K562 (cell line): ENCODE results near the gene FADS1. TPM values are rescaled to one million over a fixed set of nuclear protein-coding genes. Genes with fewer than 3 reads are reported as not detected.

Experiments
- COPS2 ChIP-seq: fragments of 450-650 bp; conservative IDR thresholded peaks from 2 replicates; pipeline ENCODE4 v1.6.1; 2016; ENCODE audit warnings: mild to moderate bottlenecking, moderate library complexity
- GABPA ChIP-seq: fragments of 200-800 bp; sonication (Bioruptor generic); conservative IDR thresholded peaks from 2 replicates; pipeline ENCODE4 v1.6.1; 2016; ENCODE audit warnings: low read depth, missing genetic modification characterization, missing compliant biosample characterization
- NFE2 ChIP-seq: IDR thresholded peaks from 2 replicates; pipeline ENCODE4 v1.6.1; 2014; ENCODE audit warnings: antibody characterized with exemption, low read depth
- RBM14 ChIP-seq: fragments of 200-400 bp; formaldehyde crosslinking; IDR thresholded peaks from 2 replicates; pipeline ENCODE4 v1.6.1; 2018; ENCODE audit warnings: low read depth, mild to moderate bottlenecking, low read length, moderate library complexity, borderline replicate concordance; ENCODE audit not compliant: insufficient read depth
- RBM25 ChIP-seq: fragments of 200-400 bp; formaldehyde crosslinking; IDR thresholded peaks from 2 replicates; pipeline ENCODE4 v1.6.1; 2018; ENCODE audit warnings: low read length, low read depth, moderate library complexity; ENCODE audit not compliant: severe bottlenecking
- SNIP1 ChIP-seq: fragments of 450-650 bp; IDR thresholded peaks from 2 replicates; pipeline ENCODE4 v1.7.1; 2017; ENCODE audit warnings: low read depth, mild to moderate bottlenecking
- WHSC1 ChIP-seq: IDR thresholded peaks from one replicate; pipeline ENCODE4 v1.6.1; 2012; ENCODE audit warnings: low read length, control low read depth, inconsistent platforms
- polyA plus RNA-seq, 8 experiments: library from polyadenylated mRNA; depleted of rRNA in 4 of 8; stranded (reverse) in 5 of 8; unstranded in 3 of 8; fragments of >200 nt; fragmentation: Nextera tagmentation in 2 of 8; fragmentation: Illumina TruSeq in 1 of 8; extraction: Ambion mirVana in 2 of 8; extraction: Trizol in 1 of 8; gene quantifications; 2 replicates each; pipeline versions ENCODE4 v1.2.1 to v1.2.3, GENCODE V29; 2011 to 2014; ENCODE audit warnings: inconsistent platforms in 1 of 8, missing spikeins in 1 of 8
- total RNA-seq, 7 experiments: library from RNA; depleted of rRNA in 6 of 7; stranded (reverse); fragments of >200 nt in 6 of 7; fragmentation: Illumina TruSeq in 2 of 7; extraction: Trizol in 2 of 7; gene quantifications; 2 replicates each; pipeline versions ENCODE4 v1.2.1 to v1.2.3, GENCODE V29; 2011 to 2021; ENCODE audit warnings: low replicate concordance in 1 of 7
- TF ChIP-seq, protein P1 (sequence below), 2 experiments: fragments of 450-650 bp in 1 of 2; sonication (generic) in 1 of 2; formaldehyde crosslinking in 1 of 2; IDR thresholded peaks; 2 replicates each; pipeline versions ENCODE4 v1.7.1 to v1.9.0; 2016 to 2022; ENCODE audit warnings: inconsistent platforms in 1 of 2, mild to moderate bottlenecking in 1 of 2, missing genetic modification reagents in 1 of 2
- TF ChIP-seq, protein P2 (sequence below): fragments of 450-650 bp; IDR thresholded peaks from 2 replicates; pipeline ENCODE4 v1.6.1; 2016; ENCODE audit warnings: low read depth, mild to moderate bottlenecking, moderate library complexity

FADS1 gene
- total and polyA plus RNA-seq, 9 of the 15 experiments (the other 6 are each of a cell fraction or from before 2014, with no cell fraction given), result 110 to 864 (median 364) TPM

DNA sequence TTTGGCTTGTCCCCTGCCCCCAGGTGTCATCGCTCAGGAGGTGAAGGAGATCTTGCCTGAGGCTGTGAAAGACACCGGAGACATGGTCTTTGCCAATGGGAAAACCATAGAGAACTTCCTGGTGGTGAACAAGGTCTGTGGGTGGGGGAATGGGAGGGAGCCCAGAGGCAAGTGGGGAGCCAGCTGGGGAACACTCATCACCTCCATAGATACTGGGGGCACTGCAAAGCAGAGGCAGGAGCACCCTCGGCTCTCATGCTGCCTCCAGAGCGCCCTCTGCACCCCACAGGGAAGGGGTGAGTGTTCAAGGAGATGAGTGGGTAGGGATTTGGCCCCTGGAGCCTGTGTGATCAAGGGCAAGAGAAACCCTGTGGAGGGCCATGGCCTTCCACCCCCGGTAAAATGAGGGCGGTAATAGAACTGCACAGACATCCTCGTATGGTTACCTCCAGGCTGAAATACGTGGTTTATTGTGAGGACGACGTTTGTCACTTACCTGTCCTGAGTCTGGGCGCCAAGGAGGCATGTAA is 38.4 kb downstream of the FADS1 start (continued):
- TF ChIP-seq, protein P1, sequence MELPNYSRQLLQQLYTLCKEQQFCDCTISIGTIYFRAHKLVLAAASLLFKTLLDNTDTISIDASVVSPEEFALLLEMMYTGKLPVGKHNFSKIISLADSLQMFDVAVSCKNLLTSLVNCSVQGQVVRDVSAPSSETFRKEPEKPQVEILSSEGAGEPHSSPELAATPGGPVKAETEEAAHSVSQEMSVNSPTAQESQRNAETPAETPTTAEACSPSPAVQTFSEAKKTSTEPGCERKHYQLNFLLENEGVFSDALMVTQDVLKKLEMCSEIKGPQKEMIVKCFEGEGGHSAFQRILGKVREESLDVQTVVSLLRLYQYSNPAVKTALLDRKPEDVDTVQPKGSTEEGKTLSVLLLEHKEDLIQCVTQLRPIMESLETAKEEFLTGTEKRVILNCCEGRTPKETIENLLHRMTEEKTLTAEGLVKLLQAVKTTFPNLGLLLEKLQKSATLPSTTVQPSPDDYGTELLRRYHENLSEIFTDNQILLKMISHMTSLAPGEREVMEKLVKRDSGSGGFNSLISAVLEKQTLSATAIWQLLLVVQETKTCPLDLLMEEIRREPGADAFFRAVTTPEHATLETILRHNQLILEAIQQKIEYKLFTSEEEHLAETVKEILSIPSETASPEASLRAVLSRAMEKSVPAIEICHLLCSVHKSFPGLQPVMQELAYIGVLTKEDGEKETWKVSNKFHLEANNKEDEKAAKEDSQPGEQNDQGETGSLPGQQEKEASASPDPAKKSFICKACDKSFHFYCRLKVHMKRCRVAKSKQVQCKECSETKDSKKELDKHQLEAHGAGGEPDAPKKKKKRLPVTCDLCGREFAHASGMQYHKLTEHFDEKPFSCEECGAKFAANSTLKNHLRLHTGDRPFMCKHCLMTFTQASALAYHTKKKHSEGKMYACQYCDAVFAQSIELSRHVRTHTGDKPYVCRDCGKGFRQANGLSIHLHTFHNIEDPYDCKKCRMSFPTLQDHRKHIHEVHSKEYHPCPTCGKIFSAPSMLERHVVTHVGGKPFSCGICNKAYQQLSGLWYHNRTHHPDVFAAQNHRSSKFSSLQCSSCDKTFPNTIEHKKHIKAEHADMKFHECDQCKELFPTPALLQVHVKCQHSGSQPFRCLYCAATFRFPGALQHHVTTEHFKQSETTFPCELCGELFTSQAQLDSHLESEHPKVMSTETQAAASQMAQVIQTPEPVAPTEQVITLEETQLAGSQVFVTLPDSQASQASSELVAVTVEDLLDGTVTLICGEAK (IDR thresholded peaks at IDR 0.05), result no peak
- TF ChIP-seq, protein P1 (CRISPR knock-in tag; IDR thresholded peaks at IDR 0.05), result no peak
- TF ChIP-seq GABPA (tag) (no peak), COPS2 (no peak), WHSC1 (no peak), RBM25 (no peak), SNIP1 (no peak), NFE2 (no peak), RBM14 (no peak)
- TF ChIP-seq, protein P2, sequence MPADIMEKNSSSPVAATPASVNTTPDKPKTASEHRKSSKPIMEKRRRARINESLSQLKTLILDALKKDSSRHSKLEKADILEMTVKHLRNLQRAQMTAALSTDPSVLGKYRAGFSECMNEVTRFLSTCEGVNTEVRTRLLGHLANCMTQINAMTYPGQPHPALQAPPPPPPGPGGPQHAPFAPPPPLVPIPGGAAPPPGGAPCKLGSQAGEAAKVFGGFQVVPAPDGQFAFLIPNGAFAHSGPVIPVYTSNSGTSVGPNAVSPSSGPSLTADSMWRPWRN, result no peak
- TF ChIP-seq, all 486 proteins: peak for 0
